Stromal cell of bone marrow (primary cell): ENCODE results near the gene RNF103.
"Not testable (repeated sequence)": the region's sequence is repeated elsewhere in the genome, so short reads cannot be mapped to it uniquely, and the experiment has no call there.

Source experiments
- DNase-seq: peaks from one replicate; pipeline ENCODE4 v3.0.0-alpha.2; 2012; ENCODE audit warnings: low read depth

The RNF103 gene

DNA sequence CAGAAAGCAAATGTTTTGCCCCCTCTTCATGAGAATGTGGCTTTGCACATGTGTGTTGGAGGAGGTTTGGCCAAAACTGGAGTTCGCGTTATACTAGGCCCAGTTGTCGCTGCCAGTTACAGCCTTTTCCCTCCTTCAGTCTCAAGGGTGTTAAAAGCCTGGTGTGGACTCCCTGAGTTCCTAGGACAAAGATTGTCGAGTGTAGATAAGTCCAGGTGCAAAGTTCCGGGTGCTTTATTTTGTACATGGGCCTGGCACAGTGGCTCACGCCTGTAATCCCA lies 542 bp upstream of the RNF103 start:
- peak; percentile 0 for DNase-seq

DNA sequence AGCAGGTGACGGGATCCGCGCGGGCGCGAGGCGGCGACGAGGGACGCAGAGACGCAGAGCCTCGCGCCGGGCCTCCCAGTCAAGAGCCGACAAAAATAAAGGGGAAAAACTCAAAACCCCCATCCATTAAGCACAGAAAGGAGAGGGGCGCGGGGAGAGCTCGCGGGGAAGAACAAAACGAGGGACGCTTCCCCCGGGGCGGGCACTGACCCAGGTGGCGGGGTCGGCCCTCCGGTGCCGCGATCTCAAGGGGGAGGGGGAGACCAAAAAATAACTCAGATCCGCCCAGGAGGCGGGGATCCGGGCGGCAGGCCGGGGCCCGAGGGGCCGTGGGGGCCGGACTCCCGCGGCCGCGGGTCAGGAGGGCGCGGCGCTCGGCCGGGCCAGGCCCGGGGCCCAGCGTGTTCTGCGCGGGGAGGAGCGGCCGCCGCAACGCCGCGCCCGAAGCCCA lies 597 bp downstream of the RNF103 start:
- DNase-seq = no peak

DNA sequence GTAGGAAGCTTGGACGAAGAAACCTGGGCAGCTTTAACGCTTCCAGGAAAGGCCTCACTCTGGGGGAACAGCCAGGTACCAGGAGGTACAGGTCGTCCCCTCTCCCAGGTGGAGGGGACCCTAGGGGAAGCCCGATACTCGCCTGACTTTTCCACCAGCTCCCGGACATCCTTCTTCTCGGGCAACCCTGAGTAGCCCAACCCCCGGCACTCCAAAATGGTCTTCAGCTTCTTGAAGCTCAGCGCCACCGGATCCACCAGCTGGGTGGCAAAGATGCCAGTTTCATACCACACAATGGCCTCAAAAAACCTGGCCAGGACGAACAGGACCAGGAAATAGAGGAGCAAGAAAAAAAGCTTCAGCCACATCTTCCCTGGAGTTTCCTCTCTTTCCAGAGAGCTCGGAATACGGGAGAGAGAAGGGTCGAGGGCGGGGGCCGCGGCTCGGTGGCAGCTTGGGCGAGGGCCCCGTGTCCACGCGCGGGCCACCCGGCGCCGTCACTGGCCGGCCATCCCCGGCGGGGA lies 1.1 kb downstream of the RNF103 start:
- DNase-seq = no peak

DNA sequence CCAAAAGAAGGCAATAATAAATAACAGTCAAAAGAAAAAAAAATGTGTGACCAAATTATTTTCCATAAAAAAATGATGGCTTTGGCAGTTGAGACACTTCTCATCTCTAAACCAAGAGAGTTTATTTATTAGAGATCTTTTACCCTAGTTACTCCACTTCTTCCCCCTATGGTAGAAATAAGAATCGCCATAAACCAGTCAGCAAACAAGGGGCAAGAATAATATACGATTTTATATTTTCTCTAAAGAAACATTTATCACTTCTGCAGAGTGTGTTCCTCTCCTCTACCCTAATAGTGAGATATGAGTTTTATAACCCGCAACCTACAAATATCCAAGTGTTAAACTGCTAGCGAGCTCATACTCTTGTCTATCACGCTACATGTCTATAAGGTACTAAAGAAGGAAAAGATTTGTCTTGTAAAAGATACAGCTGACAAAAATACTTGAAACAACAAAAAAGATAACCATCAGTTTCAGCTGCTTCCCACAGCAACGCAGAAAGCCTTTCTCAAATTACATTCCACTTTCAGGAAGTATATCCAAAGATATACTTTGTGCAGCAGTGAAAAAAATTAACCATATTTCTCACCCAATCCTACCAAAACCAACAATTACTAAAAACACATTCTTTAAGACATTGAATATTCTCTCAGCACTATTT lies 2.3 kb downstream of the RNF103 start:
- no peak for DNase-seq

DNA sequence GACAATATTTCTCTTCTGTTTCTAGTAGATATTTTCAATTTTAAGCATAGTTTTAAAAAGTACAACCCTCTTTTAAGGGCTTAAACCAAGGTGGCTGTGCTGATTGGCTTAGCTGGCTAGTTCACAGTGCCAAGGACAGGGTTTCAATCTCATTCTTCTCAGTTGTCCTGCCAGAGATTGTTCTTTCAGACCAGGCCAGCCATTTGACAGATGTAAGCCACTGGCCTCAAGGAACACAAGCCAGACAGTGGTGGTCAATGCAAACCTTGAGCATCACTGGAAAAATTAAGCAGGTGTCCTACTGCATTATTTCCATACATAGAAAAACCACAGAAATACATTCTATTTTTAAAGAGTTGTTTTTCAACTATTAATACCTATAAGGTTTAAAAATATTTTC lies 5.9 kb downstream of the RNF103 start:
- DNase-seq = no peak

DNA sequence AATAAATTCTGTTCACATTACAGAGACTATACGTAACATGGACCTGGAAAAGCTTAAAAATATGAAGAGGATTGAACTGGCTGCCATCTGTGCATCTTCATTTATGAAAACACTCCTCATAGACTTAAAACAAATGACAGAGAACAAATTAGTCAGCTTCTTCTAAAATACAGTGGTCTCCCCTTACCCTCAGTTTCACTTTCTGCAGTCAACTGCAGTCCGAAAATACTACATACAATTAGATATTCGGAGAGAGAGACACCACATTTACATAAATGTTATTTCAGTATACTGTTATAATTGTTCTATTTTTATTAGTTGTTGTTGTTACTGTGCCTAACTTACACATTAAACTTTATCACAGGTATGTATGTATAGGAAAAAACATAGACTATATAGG lies 6.5 kb downstream of the RNF103 start:
- DNase-seq = no peak

DNA sequence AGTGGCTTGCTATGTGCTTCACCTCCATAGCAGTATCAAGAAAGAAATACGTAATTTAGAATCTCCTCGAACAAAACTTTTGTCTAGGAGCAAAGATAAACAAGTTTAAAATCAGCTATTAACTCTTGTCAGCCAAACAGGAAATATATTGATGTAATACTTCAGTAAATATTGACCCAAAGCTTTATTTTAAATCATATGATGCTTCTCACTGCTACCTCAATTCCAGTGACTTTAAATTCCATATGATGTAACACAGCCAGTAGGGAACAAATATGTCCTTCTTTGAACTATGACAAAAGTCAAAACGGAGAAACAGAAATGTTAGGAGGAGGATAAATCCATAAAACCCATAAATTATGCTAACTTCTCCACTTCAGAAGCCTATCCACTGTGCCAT lies 7.2 kb downstream of the RNF103 start:
- no peak for DNase-seq

DNA sequence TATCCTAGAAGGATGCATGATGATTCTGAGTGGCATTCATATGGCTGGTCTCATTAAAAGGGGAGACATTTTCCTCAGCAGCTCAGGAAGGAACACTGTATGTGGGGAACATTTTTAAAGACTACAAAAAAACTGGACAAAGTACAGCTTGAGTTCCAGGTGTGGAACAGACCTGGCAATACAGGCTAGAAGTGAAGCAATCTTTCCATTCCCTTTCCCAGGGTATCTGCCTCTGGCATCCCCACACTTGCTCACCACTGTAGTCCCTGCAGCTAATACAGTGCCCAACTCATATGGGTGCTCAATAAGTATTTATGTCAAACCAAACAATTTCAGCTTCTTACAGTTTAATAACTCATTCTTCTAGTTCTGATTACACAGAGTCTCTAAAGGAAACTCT lies 8.1 kb downstream of the RNF103 start:
- no peak for DNase-seq

DNA sequence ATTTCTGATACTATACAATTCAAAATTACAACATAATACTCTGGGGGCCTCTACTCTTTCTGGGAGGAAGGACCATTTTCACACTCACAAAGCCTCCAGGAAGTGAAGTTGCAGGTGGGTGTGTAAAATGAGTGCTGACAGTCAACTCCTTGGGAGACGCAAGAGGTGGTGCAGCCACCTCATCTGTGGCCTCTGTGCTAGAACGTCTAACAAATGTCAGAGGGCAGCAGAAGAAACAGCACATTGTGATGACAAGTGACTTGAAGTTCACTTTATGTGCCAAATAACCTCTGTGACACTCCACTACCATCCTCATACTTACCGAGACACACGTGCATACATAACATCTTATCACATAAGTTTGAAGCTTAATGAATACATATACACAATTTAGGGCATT lies 10.2 kb downstream of the RNF103 start:
- no peak for DNase-seq

DNA sequence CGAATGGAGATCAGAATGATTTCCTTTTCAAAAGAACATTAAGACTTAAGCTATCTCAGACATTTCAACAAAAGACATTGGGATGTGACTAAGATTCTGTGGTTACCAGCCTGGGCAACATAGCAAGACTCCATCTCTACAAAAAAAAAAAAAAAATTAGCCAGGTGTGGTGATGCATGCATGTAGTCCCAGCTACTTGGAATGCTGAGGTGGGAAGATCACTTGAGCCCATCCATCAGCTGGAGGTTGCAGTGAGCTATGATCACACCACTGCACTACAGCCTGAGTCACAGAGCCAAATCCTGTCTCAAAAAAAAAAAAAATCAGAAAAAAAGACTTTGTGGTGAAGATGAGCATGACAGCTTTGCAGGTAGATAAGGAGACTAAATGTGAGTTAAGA lies 12.8 kb downstream of the RNF103 start:
- DNase-seq = no peak

DNA sequence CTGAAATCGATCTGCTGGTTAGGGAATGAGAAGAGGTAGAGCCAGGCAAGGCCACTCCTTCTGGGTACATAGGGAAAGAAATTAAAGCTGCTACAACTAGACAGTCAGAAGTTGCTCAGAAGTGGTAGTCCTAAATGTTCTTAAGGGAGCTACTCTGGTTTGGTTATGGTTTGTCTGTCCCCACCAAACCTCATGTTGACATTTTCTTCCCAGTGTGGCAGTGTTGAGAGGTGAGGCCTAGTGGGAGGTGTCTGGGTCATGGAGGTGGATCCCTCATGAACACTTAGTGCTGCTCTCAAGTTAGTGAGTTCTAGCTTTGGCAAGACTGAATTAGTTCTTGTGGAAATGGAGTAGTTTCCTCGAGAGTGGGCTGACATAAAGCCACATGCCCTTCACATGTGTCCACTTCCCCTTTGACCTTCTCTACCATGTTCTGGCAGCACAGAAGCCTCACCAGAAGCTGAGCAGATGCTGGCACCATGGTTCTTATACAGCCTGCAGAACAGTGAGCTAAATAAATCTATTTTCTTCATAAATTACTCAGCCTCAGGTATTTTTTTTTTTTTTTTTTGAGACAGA lies 14.7 kb downstream of the RNF103 start:
- no peak for DNase-seq

DNA sequence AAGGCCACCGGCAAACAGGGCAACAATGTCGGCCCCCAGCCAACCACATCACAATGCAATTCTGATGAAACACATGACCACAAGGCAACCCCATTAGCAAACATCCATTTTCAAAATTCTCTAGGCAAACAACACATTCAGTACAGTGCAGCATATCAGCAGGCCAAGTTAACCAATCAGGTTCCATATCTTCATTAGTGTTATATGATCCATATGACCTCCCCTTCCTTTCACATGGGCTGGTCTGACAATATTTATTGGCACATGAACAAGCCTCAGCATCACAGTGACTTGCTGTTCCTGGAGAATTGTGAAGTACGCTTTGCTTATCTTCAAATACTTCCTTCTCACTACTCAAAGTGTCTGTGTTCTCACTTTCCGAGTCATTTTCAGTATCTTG lies 19.8 kb downstream of the RNF103 start:
- DNase-seq = no peak

DNA sequence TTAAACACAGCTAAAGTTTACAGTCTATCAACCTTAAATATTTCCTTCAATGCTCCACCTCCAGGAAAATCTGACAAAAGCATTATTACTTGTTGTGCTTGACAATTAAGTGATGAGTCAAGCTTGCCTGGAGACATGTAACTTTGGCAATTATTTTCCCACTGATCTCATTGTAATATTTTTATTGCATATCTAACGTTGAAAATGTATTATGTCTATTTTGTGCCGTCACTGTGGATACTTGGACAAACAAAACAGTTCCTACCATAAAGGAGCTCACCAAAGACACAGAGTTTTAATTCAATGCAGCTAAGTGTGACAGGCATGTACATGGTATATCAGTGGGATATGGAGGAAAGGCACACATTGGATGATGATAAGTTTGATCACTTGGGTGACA lies 24.7 kb downstream of the RNF103 start:
- no peak for DNase-seq

DNA sequence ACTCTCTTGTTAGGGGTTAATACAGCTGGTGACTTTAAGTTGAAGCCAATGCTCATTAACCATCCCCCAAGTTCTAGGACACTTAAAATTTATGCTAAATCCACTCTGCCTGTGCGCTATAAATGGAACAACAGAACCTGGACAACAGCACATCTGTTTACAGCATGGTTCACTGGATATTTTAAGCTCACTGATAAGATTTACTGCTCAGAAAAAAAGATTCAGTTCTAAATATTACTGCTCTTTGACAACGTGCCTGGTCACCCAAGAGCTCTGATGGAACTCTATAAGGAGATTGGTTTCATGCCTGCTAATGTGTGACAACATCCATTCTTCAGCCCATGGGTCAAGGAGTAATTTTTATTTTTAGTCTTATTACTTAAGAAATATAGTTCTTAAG lies 27.5 kb downstream of the RNF103 start:
- DNase-seq = no peak

DNA sequence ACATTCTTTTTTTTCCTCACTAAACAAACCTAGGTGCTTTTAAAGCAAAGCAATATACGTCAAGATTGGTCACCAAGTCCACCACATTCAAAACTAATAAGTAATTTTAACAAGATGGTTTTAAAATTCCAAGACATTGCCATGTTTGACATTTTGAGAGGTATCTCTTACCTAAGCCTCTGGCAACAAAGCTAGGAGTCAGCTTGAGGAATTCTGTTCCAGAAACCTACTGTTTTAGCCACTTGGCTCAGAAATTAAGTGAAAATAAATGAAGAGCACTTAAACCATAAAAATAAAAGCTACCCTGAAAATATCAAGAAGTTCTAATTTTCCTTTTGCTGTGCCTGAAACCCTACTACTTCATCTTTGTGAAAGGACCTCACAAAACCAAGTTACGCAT lies 30.4 kb downstream of the RNF103 start:
- DNase-seq = no peak

DNA sequence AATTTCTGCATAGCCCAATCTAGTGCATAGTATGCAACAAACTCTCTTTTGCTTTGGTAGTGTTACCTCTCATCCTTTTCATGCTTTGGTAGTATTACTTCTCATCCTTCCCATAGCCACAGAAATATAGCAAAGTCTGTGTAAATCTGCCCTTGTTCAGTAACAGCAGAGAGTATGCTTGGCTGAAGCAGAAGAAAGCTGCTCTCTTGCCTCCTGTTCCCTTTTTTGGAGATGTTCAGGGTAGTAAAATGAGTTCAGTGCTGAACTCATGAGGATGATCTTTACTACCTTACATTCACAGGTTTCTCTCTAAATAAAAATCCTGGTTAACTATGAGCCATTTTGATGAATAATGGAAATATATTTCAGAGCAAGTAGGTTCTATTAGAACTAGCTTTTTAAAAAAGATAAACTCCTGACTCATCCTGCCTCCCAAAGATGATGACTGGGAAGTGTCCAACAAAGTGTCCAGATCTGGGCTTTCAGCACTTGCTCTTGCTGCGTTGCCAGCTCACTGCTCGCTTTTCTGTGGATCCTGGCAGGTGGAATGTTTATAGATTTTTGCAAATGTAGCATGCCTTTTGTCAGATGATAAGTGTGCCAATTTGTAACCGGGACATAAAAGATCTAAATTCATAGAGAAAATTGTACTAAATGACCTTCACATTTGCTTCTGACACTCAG lies 31.0 kb downstream of the RNF103 start:
- peak; percentile 29 for DNase-seq

DNA sequence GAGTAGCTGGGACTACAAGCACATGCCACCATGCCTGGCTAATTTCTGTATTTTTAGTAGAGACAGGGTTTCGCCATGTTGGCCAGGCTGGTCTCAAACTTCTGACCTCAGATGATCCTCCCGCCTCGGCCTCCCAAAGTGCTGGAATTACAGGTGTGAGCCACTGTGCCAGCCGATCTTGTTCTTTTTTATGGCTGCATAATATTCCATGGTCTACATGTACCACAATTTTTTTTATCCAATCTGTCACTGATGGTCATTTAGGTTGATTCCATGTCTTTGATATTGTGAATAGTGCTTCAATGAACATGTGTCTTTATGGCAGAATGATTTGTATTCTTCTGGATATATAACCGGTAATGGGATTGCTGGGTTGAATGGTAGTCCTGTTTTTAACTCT lies 34.0 kb downstream of the RNF103 start:
- not testable (repeated sequence) for DNase-seq

DNA sequence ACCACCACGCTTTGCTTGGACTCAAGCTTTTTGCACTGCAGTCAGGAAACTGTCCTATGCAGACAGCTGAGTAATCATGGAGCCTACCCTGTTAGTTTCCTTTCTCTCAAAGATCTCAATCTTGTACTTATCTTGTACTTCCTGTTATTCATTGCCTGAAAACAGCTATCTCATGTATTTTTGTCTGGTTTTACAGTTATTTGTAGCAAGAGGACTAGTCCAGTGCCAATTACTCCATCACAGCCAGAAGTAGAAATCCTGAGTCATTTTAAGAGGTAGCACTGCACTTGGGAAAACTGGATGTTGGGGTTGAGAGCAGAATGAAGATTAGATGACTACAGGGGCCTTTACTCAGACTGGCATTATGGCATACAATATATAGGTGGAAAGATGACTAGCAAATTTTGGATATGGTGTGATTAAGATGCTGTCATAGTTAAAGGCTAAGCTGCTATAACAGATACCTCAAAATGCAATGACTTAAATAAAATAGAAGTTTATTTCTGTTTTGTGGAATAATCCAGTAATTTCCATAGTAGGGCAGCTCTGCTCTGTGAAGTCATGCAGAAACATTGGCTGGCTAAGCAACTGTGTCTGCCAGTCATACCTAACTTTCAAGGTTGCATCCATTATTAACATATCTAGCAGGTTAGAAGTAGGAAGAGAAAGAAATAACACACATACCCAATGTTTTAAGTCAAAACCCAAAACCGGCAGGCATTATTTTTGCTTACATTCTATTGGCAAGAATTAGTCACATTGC lies 39.3 kb downstream of the RNF103 start:
- peak; percentile 36 for DNase-seq

DNA sequence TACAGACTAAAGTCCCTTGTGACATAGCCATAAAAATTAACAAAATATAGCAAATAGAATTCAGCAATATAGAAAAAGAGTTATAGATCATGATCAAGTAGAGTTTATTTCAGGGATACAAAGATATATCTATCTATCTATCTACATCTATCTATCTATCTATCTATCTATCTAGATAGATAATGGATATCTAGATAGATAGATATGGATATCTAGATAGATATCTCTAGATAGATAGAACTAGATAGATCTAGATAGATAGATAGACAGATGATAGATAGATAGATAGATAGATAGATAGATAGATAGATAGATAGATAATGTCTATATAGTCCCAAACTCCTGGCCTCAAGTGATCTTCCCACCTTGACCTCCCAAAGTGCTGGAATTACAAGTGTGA lies 43.1 kb downstream of the RNF103 start:
- no peak for DNase-seq

DNA sequence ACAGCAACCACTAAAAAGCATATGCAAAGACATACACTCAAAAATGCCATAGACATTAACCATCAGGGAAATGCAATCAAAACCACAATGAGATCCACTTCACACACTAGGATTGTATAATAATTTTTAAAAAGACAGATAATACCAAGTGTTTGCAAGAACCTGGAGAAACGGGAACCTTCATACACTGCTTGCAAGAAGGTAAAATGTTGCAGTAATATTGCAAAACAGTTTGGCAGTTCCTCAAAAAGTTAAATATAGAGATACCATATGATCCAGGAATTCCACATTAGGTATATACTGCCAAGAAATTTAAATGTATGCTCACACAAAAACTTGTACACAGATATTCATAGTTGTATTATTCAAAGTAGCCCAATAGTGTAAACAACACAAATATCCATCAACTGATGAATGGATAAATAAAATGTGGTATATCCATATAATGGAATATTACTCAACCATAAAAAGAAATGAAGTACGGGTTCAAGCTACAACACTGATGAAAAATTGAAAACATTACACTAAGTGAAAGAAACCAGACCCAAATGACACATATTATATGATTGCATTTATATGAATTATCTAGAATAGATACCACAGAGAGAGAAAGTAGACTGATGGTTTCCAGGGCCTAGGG lies 45.7 kb downstream of the RNF103 start:
- DNase-seq = no peak

DNA sequence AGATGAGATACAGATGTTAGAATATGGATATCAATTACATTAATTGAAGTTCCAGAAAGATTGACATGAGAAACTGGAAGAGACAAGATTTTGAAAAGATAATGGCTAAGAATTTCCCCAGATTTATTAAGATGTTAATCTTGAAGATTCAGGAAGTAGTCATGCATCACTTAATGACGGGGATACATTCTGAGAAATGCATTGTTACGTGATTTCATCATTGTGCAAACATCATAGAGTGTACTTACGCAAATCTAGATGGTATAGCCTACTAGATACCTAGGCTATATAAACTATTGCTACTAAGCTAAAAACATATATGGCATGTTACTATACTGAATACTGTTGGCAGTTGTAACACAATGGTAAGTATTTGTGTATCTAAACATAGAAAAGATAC lies 53.6 kb downstream of the RNF103 start:
- DNase-seq = no peak

DNA sequence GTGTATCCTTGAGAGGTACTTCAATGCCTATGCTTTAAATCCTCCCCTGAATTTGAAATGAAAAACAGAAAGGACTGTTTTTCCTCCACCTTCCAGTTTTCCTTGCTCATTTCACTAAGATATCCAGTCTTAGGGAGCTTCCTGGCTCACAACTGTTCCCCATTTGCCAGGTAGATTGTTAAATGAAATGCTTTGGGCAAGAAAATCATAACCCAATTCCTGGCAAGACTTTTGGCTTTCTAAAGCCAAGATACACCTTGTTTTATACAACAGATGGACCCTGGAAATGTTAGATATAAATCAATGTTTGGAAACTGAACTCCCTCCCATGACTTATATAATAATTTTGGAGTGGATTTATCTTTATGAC lies 56.9 kb downstream of the RNF103 start:
- DNase-seq = no peak
